Karpas-422 (cell line): Measurements from ENCODE around the gene PLXNA4. TPM values are rescaled to one million over a fixed set of nuclear protein-coding genes. Genes with fewer than 3 reads are reported as not detected.

Source experiments
- DNase-seq: peaks from one replicate; pipeline ENCODE4 v3.0.0-alpha.2; 2015
- H2AFZ ChIP-seq: fragments of 200-600 bp; sonication (generic); 2 replicates; pipeline ENCODE4 v1.6.1; 2014; ENCODE audit warnings: antibody characterized with exemption, low read length, mixed read lengths
- H3K27ac ChIP-seq: fragments of 200-600 bp; sonication (generic); 2 replicates; pipeline ENCODE4 v1.5.1; 2014; ENCODE audit warnings: mild to moderate bottlenecking, low read length, moderate library complexity
- H3K27me3 ChIP-seq: fragments of 200-600 bp; sonication (generic); 2 replicates; pipeline ENCODE4 v1.6.1; 2014; ENCODE audit warnings: low read length, mixed read lengths
- H3K36me3 ChIP-seq: fragments of 200-600 bp; sonication (generic); 2 replicates; pipeline ENCODE4 v1.6.1; 2014; ENCODE audit warnings: low read length, mixed read lengths; ENCODE audit not compliant: insufficient read depth
- H3K4me1 ChIP-seq: fragments of 200-600 bp; sonication (generic); 2 replicates; pipeline ENCODE4 v1.6.1; 2014; ENCODE audit warnings: mild to moderate bottlenecking, low read length, mixed read lengths
- H3K4me2 ChIP-seq: fragments of 200-600 bp; sonication (generic); 2 replicates; pipeline ENCODE4 v1.6.1; 2014; ENCODE audit warnings: low read length, low read depth, mild to moderate bottlenecking; ENCODE audit not compliant: poor library complexity, severe bottlenecking
- H3K4me3 ChIP-seq: fragments of 200-600 bp; sonication (generic); 2 replicates; pipeline ENCODE4 v1.5.1; 2014; ENCODE audit warnings: mild to moderate bottlenecking, antibody characterized with exemption, low read length, mixed read lengths
- H3K79me2 ChIP-seq: fragments of 200-600 bp; sonication (generic); 2 replicates; pipeline ENCODE4 v1.6.1; 2014; ENCODE audit warnings: mild to moderate bottlenecking, low read length, mixed read lengths
- H3K9ac ChIP-seq: fragments of 200-600 bp; sonication (generic); 2 replicates; pipeline ENCODE4 v1.6.0; 2014; ENCODE audit warnings: low read length
- H3K9me2 ChIP-seq: fragments of 200-600 bp; sonication (generic), shearing (Covaris generic); replicated peaks from 2 replicates; pipeline ENCODE4 v1.6.0; 2014; ENCODE audit warnings: mild to moderate bottlenecking, low read length, moderate library complexity; ENCODE audit not compliant: insufficient read depth
- H3K9me3 ChIP-seq: fragments of 300-700, 200-600 bp; sonication (generic); 2 replicates; pipeline ENCODE4 v1.6.1; 2014; ENCODE audit warnings: low read length, mixed read lengths
- H4K20me1 ChIP-seq: fragments of 200-600 bp; sonication (generic); 2 replicates; pipeline ENCODE4 v1.6.1; 2014; ENCODE audit warnings: mild to moderate bottlenecking, antibody characterized with exemption, low read length, low read depth; ENCODE audit not compliant: insufficient read depth
- total RNA-seq: library from RNA; depleted of rRNA; stranded (reverse); fragments of >200 nt; shearing (Covaris generic); gene quantifications from 2 replicates; pipeline ENCODE4 v1.2.3, GENCODE V29; 2014; ENCODE audit warnings: low replicate concordance

Gene PLXNA4
- total RNA-seq, 1 experiment from 2014 or later, result 0.48 TPM

DNA sequence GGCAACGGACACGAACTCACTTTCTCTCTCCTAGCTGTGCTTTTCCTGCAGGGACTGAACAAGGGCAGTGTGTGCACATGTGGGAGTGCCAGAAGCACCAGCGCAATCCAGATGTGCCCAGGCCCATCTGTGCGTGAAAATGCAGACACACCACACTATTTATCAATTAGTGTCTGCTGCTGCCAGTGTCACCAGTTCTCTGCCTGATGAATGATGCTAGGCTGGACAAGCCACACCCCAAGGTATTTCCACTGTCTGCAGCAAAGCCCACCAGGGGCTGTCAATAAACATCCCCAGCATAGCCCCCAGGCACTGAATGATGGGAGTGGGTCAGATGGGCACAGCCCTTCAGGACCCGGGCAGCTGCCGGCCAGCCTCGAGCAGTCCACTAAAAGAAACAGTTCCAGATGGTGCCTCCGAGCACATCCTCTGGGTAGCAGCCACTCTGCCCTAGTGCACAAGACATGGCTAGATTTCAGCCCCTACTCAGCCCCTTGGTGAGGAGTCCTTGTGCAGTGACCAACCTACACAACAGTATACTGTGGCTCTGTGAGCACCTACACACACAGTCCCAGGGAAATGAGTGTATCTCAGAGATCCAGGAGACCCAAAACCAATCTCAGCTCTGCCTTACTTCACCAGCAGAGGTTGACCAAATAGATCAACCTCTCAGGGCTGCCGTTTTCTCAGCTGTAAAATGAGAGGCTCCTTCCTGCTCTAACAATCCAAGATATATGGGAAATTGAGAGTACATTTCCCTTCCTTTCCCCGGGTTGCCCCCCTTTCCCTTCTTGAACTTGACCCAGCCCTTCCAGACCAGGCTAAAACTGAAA lies 314.7 kb downstream of the PLXNA4 start:
- no peak overlapping the region for H3K9ac ChIP-seq
- no peaks in the 10 kb centered on the region for H3K27me3 ChIP-seq
- H3K4me2 ChIP-seq, result no peak overlapping the region
- H3K9me3 ChIP-seq, result no peaks in the 10 kb centered on the region
- H3K36me3 ChIP-seq, result no peaks in the 10 kb centered on the region
- H2AFZ ChIP-seq, result no peak overlapping the region
- no peaks in the 10 kb centered on the region for H3K79me2 ChIP-seq
- no peaks in the 10 kb centered on the region for H3K4me1 ChIP-seq
- no peak for DNase-seq
- no peak overlapping the region for H3K4me3 ChIP-seq
- no peaks in the 10 kb centered on the region for H3K9me2 ChIP-seq
- H4K20me1 ChIP-seq, result no peaks in the 10 kb centered on the region
- no peak overlapping the region for H3K27ac ChIP-seq

GRCh38 chr7:132258231-132258630 lies 318.0 kb downstream of the PLXNA4 start:
- no peak overlapping the region for H3K27ac ChIP-seq
- no peaks in the 10 kb centered on the region for H3K27me3 ChIP-seq
- H3K9me2 ChIP-seq, result no peaks in the 10 kb centered on the region
- H3K4me1 ChIP-seq, result no peaks in the 10 kb centered on the region
- H2AFZ ChIP-seq, result no peak overlapping the region
- no peaks in the 10 kb centered on the region for H3K9me3 ChIP-seq
- no peaks in the 10 kb centered on the region for H4K20me1 ChIP-seq
- no peak overlapping the region for H3K4me2 ChIP-seq
- H3K9ac ChIP-seq, result no peak overlapping the region
- no peaks in the 10 kb centered on the region for H3K36me3 ChIP-seq
- DNase-seq, result no peak
- no peaks in the 10 kb centered on the region for H3K79me2 ChIP-seq
- H3K4me3 ChIP-seq, result no peak overlapping the region

DNA sequence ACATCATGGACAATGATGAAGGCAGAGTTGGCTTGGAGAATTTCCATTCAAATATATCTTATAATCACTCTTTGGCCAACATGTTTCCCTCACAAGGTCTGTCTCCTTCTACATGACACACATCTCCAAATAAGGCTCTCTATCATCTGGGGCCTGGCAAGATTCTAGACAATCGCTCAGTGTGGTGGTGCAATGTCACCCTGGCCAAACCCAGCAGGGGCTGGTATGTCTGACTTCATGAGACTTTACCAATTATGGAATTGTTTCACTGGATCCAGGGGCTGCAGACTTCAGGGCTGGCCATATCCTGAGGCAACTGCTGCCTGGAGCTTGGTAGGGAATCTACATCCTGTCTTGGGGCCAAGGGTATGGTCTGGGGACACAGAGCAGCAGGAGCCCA lies 319.0 kb downstream of the PLXNA4 start:
- Histone ChIP-seq H3K27ac (no peak overlapping the region), H4K20me1 (no peaks in the 10 kb centered on the region), H2AFZ (no peak overlapping the region), H3K4me3 (no peak overlapping the region), H3K79me2 (no peaks in the 10 kb centered on the region), H3K4me1 (no peaks in the 10 kb centered on the region), H3K9me2 (no peaks in the 10 kb centered on the region), H3K9me3 (no peaks in the 10 kb centered on the region), H3K9ac (no peak overlapping the region), H3K4me2 (no peak overlapping the region), H3K27me3 (no peaks in the 10 kb centered on the region), H3K36me3 (no peaks in the 10 kb centered on the region)
- no peak for DNase-seq

DNA sequence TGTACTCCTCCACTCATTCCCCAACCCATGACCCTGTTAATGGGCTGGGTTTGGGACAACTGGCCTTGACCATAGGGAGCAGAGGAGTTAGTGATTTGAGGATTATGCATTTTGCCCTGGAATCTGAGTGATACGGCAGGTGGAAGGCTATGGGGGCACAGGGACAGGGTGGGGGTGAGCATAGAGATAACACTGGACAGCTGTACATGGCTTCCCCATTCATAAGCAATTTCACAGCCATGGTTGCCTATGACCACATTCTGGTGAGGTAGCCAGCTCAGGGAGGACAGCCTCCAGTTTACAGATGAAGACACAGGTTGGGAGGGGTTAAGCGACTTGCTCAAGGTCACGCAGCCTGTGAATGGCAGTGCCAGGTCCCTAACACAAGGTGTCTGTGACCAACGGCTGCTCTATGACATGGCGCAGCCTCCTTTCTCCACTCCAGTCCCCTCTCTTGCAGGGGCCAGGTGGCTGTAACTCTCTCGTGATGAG lies 319.5 kb downstream of the PLXNA4 start:
- DNase-seq, result no peak

GRCh38 chr7:132255898-132256297 lies 320.4 kb downstream of the PLXNA4 start:
- H3K27ac ChIP-seq, result no peak overlapping the region
- H3K79me2 ChIP-seq, result no peaks in the 10 kb centered on the region
- no peak overlapping the region for H2AFZ ChIP-seq
- H3K9me2 ChIP-seq, result no peaks in the 10 kb centered on the region
- no peaks in the 10 kb centered on the region for H3K4me1 ChIP-seq
- H3K9ac ChIP-seq, result no peak overlapping the region
- H3K4me2 ChIP-seq, result no peak overlapping the region
- no peaks in the 10 kb centered on the region for H4K20me1 ChIP-seq
- no peaks in the 10 kb centered on the region for H3K9me3 ChIP-seq
- no peaks in the 10 kb centered on the region for H3K27me3 ChIP-seq
- H3K36me3 ChIP-seq, result no peaks in the 10 kb centered on the region
- no peak for DNase-seq
- no peak overlapping the region for H3K4me3 ChIP-seq

More for the DNA sequence above, 319.5 kb downstream of the PLXNA4 start:
- H3K4me3 ChIP-seq, result no peak overlapping the region
- H3K79me2 ChIP-seq, result no peaks in the 10 kb centered on the region
- H3K36me3 ChIP-seq, result no peaks in the 10 kb centered on the region
- H2AFZ ChIP-seq, result no peak overlapping the region
- H3K27ac ChIP-seq, result no peak overlapping the region
- no peaks in the 10 kb centered on the region for H3K27me3 ChIP-seq
- H3K9me3 ChIP-seq, result no peaks in the 10 kb centered on the region
- no peak overlapping the region for H3K9ac ChIP-seq
- H3K4me1 ChIP-seq, result no peaks in the 10 kb centered on the region
- no peaks in the 10 kb centered on the region for H4K20me1 ChIP-seq
- H3K9me2 ChIP-seq, result no peaks in the 10 kb centered on the region
- no peak overlapping the region for H3K4me2 ChIP-seq

DNA sequence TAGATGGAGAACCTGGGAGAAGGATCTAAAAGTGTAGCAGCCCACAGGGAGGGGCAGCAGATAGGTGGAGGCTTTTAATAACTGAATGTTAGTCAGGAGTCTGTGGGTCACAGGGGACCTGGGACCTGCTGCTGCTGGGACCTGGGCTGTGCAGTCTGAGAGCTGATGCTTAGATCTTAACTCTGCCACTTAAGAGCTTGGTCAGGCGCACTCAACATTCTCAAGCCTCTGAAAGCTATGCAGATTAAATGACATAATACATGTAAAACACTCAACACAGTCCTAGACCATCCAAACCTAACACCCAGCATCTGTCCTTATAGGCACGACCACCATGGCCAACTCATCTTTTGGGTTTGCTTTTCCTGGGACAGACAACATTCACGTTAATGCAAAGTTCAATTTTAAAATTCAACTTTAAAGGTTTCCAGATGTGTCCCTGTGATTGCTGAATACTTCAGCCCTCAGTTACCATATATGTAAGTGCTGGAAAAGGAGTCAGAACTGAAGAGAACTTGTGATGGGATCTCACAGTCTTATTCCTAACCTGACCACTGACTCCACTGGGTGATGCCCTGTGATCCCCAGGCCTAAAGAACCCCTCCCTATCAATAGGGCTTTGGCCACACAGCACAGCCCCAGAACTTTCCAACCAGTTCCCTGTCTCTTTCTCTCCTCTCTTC lies 321.0 kb downstream of the PLXNA4 start:
- Histone ChIP-seq H4K20me1 (no peaks in the 10 kb centered on the region), H3K9ac (no peak overlapping the region), H3K4me3 (no peak overlapping the region), H3K4me1 (no peaks in the 10 kb centered on the region), H3K79me2 (no peaks in the 10 kb centered on the region), H2AFZ (no peak overlapping the region), H3K36me3 (no peaks in the 10 kb centered on the region), H3K27ac (no peak overlapping the region), H3K9me3 (no peaks in the 10 kb centered on the region), H3K4me2 (no peak overlapping the region), H3K9me2 (no peaks in the 10 kb centered on the region), H3K27me3 (no peaks in the 10 kb centered on the region)
- DNase-seq, result no peak

DNA sequence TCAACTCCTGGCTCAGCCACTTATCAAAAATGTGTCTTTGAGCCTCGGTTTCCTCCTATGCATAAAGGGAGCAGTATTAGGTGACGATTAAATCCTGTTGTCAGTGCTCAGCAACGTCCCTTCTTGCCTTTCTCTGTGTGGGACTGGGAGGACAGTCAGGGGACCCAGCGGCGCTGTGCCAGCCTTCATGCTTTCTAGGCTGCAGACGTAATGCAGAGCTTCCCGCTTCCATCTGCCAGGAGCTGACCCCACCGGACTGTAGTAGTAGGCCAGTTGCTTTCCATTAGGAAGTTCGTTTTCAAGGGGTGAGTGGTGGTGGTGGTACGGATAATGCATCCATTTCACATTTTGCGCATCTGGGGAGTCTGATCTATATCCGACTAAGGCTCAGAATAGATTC lies 321.8 kb downstream of the PLXNA4 start:
- no peaks in the 10 kb centered on the region for H3K9me3 ChIP-seq
- no peak overlapping the region for H3K4me3 ChIP-seq
- H3K27ac ChIP-seq, result no peak overlapping the region
- H3K36me3 ChIP-seq, result no peaks in the 10 kb centered on the region
- no peak overlapping the region for H2AFZ ChIP-seq
- no peaks in the 10 kb centered on the region for H3K9me2 ChIP-seq
- no peak for DNase-seq
- H3K4me1 ChIP-seq, result no peaks in the 10 kb centered on the region
- H4K20me1 ChIP-seq, result no peaks in the 10 kb centered on the region
- H3K79me2 ChIP-seq, result no peaks in the 10 kb centered on the region
- H3K9ac ChIP-seq, result no peak overlapping the region
- no peak overlapping the region for H3K4me2 ChIP-seq
- no peaks in the 10 kb centered on the region for H3K27me3 ChIP-seq

GRCh38 chr7:132252793-132253100 lies 323.5 kb downstream of the PLXNA4 start:
- DNase-seq, result no peak
- no peaks in the 10 kb centered on the region for H4K20me1 ChIP-seq
- H3K27ac ChIP-seq, result no peak overlapping the region
- no peak overlapping the region for H3K4me2 ChIP-seq
- no peak overlapping the region for H2AFZ ChIP-seq
- H3K4me1 ChIP-seq, result no peaks in the 10 kb centered on the region
- no peak overlapping the region for H3K9ac ChIP-seq
- H3K9me2 ChIP-seq, result no peaks in the 10 kb centered on the region
- no peaks in the 10 kb centered on the region for H3K79me2 ChIP-seq
- no peaks in the 10 kb centered on the region for H3K36me3 ChIP-seq
- H3K27me3 ChIP-seq, result no peaks in the 10 kb centered on the region
- H3K4me3 ChIP-seq, result no peak overlapping the region
- no peaks in the 10 kb centered on the region for H3K9me3 ChIP-seq
